ENCODE results near the gene MRPL4. TPM values are rescaled to one million over a fixed set of nuclear protein-coding genes. Genes with fewer than 3 reads are reported as not detected.

MRPL4 gene
- total and polyA plus RNA-seq, 8 donors, result 27.5 to 53.1 (median 37.1) TPM

DNA sequence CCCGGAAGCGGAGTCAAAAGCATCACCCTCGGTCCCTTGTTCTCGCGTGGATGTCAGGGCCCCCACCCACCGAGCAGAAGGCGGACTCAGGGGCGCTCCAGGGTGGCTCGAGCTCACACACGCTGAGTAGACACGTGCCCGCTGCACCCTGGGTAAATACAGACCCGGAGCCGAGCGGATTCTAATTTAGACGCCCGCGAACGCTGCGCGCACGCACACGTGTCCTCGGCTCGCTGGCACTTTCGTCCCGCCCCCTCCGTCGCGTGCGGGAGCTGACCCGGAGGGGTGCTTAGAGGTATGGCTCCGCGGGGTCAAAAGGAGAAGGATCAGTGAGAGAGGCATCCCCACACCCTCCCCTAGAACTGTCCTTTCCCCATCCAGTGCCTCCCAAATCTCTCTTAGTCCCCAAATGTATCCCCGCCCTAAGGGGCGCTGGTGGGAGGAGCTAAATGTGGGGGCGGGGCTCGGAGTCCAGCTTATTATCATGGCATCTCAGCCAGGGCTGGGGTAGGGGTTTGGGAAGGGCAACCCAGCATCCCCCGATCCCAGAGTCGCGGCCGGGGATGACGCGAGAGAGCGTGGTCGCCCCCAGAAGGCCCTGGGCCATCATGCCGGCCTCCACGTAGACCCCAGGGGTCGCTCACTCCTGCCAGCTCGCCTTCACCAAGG is 37.3 kb downstream of the MRPL4 start:
- H3K4me1 ChIP-seq, result peaks cover 47 to 98% of the 10 kb centered on the region in 2 donors
- peak overlapping the region; percentile 2 to 33 for H3K27ac ChIP-seq
- peaks cover 0 to 20% of the 10 kb centered on the region in 2 donors for H3K36me3 ChIP-seq
- TF ChIP-seq CTCF (IDR thresholded peaks at IDR 0.05), result no peak
- H3K27me3 ChIP-seq, result peaks cover 19 to 71% of the 10 kb centered on the region in 2 donors
- intact Hi-C loops (cut with DNase I), result no loop called here
- no peaks in the 10 kb centered on the region for H3K9me3 ChIP-seq
- peak overlapping the region; percentile 48 for H3K4me3 ChIP-seq
- ATAC-seq (peak; percentile 4), DNase-seq (peak; percentile 52 to 85 (median 66))

DNA sequence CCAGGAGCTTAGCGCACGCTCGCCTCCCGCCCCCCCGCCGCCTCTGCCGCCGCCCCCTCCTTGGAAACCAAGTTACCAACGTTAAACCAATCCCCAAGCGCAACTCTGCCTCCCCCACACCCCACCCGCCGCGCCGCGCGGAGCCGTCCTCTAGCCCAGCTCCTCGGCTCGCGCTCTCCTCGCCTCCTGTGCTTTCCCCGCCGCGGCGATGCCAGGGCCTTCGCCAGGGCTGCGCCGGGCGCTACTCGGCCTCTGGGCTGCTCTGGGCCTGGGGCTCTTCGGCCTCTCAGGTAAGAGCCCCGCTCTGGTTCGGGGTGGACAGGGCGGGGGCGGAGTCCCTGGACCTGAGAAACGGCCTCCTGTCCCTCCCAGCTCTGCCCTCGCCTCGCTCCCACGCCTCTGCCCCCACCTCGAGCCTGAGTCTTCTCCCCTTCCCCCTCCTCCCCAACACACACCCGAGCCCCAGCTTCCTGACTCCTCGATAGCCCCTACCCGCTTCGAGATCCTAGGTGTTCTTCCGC is 37.9 kb downstream of the MRPL4 start, which contains the start of gene ICAM5:
TSS of gene ICAM5 (plus strand) at position 117 of the 521 bp plus-strand sequence. CDS start at position 209, 92 bp downstream.
- peaks cover 47 to 98% of the 10 kb centered on the region in 2 donors for H3K4me1 ChIP-seq
- H3K4me3 ChIP-seq, result peak within 1 kb of the TSS; percentile 48
- H3K27ac ChIP-seq, result peak within 1 kb of the TSS; percentile 18 to 33
- TF ChIP-seq CTCF (IDR thresholded peaks at IDR 0.05), result no peak
- ATAC-seq (peak; percentile 0), DNase-seq (peak in 2 of 4 donors; percentile 50 to 86)
- peaks cover 0 to 14% of the 10 kb centered on the region in 2 donors for H3K36me3 ChIP-seq
- intact Hi-C loops (cut with DNase I), result no loop called here
- H3K9me3 ChIP-seq, result no peaks in the 10 kb centered on the region
- peaks cover 25 to 77% of the 10 kb centered on the region in 2 donors for H3K27me3 ChIP-seq

DNA sequence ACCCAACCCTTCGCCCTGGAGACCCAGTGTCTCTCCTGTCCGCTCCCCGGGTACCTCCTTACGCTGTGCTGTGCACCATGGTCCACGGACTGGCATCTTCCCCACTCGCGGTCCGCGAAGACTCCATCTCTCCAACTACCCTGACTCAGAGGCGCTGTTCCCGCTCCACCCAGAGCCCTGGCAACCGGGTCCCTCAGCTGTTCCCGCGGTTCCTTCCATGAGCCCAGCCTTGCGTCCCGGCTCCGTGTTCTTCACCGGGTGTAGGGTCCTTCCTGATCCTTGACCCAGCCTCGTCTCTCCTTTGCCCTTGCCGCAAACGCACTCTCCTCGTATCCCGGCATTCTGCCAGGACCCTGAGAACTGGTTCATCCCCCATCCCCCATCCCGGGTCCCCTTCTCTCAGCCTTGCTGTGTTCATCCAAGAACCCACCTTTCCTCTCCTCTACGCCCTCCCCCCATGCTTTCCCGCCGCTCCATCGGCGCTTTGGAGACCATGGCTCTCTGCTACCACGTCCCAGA is 38.4 kb downstream of the MRPL4 start:
- H3K4me3 ChIP-seq, result peak overlapping the region; percentile 48
- peak in 1 of 4 donors; percentile 71 for DNase-seq
- intact Hi-C loops (cut with DNase I), result no loop called here
- TF ChIP-seq CTCF (IDR thresholded peaks at IDR 0.05), result no peak
- no peak for ATAC-seq
- H3K27me3 ChIP-seq, result peaks cover 30 to 83% of the 10 kb centered on the region in 2 donors
- H3K27ac ChIP-seq, result no peak overlapping the region
- peaks cover 45 to 98% of the 10 kb centered on the region in 2 donors for H3K4me1 ChIP-seq
- H3K9me3 ChIP-seq, result no peaks in the 10 kb centered on the region
- H3K36me3 ChIP-seq, result peaks cover 0 to 9% of the 10 kb centered on the region in 2 donors

- DNase-seq (peak; percentile 53 to 91 (median 80)), ATAC-seq (peak; percentile 42)
- Histone ChIP-seq H3K27me3 (peaks cover 31 to 88% of the 10 kb centered on the region in 2 donors), H3K4me3 (peak overlapping the region; percentile 48), H3K9me3 (no peaks in the 10 kb centered on the region), H3K4me1 (peaks cover 39 to 98% of the 10 kb centered on the region in 2 donors), H3K36me3 (peaks cover 0 to 3% of the 10 kb centered on the region in 2 donors), H3K27ac (peak overlapping the region in 1 of 2 donors; percentile 18)
- intact Hi-C loops (cut with DNase I), result no loop called here
- TF ChIP-seq CTCF (IDR thresholded peaks at IDR 0.05), result no peak
Observed at GRCh38 chr19:10290876-10291553, 39.0 kb downstream of the MRPL4 start.
